ENCODE data around the gene ALDH1L1.
"Not testable (repeated sequence)": the region's sequence is repeated elsewhere in the genome, so short reads cannot be mapped to it uniquely, and the experiment has no call there.

The ALDH1L1 gene

GRCh38 chr3:126104028-126104635, 76.3 kb downstream of the ALDH1L1 start:
- DNase-seq = no peak

GRCh38 chr3:126103121-126104027, 77.0 kb downstream of the ALDH1L1 start:
- no peak for DNase-seq

GRCh38 chr3:126102530-126102951, 77.8 kb downstream of the ALDH1L1 start:
- no peak for DNase-seq

GRCh38 chr3:126102011-126102410, 78.4 kb downstream of the ALDH1L1 start:
- DNase-seq = no peak

- DNase-seq = no peak
Measured at GRCh38 chr3:126101521-126101982, 78.8 kb downstream of the ALDH1L1 start.

GRCh38 chr3:126100634-126101301, 79.6 kb downstream of the ALDH1L1 start:
- DNase-seq = no peak

- no peak for DNase-seq
Measured at GRCh38 chr3:126100269-126100633, 80.1 kb downstream of the ALDH1L1 start.

- DNase-seq = no peak
Measured at GRCh38 chr3:126098391-126098858, 82.0 kb downstream of the ALDH1L1 start.

DNA sequence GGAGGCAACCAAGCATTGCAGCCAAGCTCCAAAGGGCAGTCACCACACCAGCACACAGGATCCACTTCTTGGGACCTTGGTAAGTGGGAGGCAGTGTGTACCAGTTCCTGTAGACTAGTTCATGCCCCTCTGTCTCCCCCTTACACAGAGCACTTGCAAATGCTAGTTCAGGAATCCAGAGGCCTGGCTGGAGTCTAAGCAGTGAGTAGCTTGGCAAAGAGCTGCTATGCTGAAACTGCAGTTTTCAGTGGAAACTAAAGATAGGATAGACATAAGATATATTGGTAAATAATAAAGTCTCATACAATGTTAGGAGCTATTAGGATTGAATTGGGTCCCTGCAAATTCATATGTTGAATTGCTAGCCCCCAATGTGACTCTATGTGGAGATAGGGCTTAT, 82.6 kb downstream of the ALDH1L1 start:
- no peak for DNase-seq

- DNase-seq = not testable (repeated sequence)
Measured at GRCh38 chr3:126096274-126096673, 84.1 kb downstream of the ALDH1L1 start.

GRCh38 chr3:126092128-126092527, 88.3 kb downstream of the ALDH1L1 start:
- DNase-seq = not testable (repeated sequence)

DNA sequence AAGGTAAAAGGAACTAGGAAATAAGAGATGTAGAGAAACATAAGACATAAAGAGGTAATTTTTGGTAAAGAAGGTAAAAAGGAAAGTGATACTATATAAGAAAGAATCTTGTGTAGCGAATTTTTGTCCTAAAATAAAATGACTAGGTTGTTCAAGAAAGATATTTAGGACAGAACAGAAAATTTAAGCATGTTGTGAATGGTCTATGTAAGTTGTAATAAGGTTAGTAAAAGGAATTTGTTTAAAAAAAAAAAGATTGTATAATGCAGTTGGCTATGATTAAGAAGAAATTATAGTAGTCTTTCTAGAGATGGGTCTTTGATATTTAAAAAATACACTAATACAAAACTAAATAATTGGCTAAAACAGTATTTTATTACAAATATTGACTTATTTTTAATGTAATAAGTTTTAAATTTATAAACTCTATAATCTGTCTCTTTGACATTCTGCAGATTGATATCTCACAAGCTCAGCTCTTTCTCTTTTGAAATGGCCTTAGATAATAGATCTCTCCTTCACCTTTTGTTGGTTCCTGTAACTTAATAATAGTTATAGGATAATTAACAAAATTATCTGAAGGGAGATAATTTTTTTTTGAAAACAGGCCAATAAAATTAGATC, 92.7 kb downstream of the ALDH1L1 start:
- no peak for DNase-seq

GRCh38 chr3:126085841-126086240, 94.5 kb downstream of the ALDH1L1 start:
- DNase-seq = no peak

DNA sequence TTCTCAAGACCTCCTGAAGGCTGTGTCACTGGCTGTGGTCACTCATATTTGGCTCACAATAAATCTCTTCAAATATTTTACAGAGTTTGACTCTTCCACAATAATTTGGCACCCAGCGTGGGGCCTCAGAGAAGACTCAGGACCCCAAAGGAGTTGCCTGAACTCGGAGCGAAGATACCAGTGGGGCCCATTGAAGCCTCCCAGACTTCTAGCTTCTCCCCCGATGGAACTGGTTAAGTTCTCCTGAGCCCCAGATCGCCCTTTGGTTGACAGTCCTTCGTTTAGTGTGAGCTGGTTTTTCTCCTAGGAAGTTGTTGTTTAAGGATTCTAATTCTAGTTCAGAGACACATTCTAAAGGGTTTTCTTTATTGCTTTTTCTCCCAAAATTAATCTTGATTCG, 95.1 kb downstream of the ALDH1L1 start:
- no peak for DNase-seq

DNA sequence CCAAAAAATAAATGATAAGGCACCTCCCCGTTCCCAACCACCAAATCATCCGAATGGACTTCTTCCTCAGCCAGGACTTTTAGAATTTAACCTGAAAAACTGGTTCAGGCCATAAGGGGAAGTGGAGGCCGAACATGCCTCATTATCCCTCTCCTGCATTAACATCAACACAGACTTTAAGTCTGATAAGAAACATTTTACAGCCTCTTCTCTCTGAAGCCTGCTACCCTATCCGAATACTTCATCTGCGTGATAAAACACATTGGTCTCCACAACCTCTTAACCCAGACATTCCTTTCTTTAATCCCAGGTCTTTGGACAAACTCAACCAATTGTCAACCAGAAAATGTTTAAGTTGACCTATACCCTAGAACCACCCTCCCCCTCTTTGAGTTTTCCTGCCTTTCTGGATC, 95.6 kb downstream of the ALDH1L1 start:
- no peak for DNase-seq

DNA sequence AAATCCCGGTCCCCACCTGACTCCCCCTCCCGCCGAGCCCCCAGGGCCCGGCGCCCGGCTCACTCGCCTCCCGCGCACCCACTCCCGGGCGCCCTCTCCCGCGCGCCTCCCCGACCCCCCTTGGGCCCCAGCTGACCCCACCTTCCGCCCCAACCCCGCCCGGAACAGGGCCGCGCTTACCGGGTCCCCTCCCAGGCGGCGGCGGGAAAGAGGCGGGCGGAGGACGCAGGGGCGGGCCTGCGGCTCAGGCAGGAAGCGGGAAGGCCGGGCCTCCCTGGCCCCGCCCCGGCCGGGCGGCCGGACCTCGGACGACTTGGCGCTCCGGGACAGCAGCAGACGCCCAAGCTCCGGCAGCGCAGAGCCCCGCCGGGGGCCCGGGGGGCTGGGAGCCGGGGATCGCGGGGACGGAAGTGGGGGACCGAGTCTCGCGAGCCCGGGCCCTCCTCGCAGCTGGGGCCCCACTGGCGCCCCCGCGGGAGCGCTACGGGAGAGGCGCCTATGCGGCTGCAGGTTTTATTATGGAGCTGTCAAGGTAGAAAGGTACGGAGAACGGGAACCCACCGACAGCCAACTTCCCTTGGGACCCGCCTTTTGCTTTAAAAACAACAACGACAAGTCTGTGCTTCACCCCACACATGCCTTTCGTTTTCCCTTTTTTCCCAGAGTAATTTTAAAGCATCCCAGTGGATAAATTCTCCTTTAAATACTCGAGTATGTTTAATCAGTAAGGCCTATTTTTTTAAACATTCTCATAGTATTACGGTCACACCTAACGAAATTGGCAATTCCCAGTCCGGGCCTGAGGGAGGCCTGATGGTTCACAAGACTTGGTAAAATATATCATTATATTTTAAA, 96.2 kb downstream of the ALDH1L1 start, which contains the start of gene SLC41A3:
Gene SLC41A3 (minus strand): TSS at position 212 of the 855 bp plus-strand sequence. CDS start 15,905 bp downstream, outside the sequence.
- peak; percentile 48 for DNase-seq

GRCh38 chr3:126083511-126083912, 96.9 kb downstream of the ALDH1L1 start:
- DNase-seq = no peak

- DNase-seq = no peak
Measured at GRCh38 chr3:126083138-126083445, 97.3 kb downstream of the ALDH1L1 start.

DNA sequence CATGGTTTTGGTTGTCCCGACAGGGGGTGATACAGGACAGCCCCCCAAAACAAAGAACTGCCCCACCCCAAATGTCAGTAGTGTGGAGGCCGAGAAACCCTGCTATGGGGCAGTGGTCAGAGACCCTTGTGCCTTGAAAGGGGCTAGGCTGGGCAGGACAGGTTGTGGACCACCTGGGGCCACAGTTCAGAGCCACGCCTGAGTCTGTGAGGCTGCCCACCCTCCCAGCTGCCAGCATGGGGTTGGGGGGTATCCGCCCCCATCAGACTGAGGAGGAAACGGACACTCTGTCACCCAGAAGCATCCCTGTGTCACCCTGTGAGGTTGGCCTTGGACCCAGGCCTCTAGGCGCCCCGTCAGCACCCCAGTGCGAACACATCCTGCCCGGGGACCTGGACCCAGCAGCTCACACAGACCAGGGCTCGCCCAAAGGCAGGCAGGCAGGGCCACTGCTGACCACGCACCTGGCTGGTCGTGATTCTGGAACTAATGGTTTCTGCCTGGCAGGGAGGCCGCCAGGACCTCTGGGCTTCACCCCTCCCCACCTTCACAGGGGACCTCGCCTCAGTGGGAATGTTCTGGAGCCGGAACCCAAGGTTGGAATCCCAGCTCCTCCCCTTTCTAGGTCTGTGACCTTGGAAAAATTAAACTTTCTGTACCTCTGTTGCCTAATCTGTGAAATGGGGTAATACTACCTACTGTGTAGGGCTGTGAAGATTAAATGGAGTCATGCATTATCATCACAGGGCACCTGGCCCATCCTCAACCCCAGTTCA, 97.8 kb downstream of the ALDH1L1 start:
- DNase-seq = no peak

DNA sequence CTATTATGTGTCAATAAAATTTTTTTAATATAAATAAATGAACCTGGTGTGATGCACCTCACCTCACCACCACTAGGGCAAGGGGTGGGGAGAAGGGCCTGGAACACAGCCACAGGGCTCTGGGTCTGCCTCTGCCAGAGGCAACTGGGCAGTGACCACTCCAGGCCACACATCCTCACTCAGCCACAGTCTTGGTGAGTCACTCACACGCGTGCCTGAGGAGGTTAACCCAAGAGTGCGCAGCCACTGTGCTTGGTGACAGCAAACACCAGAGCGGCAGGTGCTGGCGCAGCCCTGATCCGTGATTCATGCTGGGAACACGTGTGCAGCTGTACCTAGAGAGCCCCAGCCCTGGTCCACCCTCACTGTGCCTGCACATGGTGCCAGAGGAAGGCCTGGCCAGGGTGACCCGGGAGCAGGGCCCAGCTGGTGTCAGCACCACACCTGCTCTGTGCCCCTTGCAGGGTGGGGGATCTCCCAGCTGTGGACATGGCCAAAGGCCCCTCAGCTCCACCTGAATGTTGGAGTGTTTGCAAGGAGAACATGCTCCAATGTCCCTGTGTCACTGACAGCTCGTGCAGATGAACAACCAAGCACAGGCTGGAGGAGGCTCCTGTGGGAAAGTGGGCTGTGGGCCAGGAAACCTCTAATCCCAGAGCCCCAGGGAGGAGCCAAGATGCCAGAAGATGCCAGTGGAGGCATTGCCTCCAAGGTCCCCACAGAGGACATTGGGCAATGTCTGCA, 98.6 kb downstream of the ALDH1L1 start:
- DNase-seq = no peak

GRCh38 chr3:126080970-126081369, 99.4 kb downstream of the ALDH1L1 start:
- no peak for DNase-seq

Data from NCI-H2029 treated with DMSO at 0.1 percent for 48 hours (cell line).